Activated CD4-positive, alpha-beta T cell treated with anti-CD3 and anti-CD28 coated beads for 36 hours (primary cell): ENCODE data around the gene TOB1. TPM values are rescaled to one million over a fixed set of nuclear protein-coding genes. Genes with fewer than 3 reads are reported as not detected.

Experiments
- ATAC-seq: fragments of 200-7000 bp; cut with Tn5 transposase; one replicate; pipeline ENCODE4 v1.10.0; 2021; ENCODE audit warnings: mild to moderate bottlenecking, moderate library complexity
- CTCF ChIA-PET: fragments of 350-600 bp; sonication (Branson Sonifier 250); formaldehyde crosslinking; loops from one replicate; lab custom pipeline; 2021; ENCODE audit warnings: antibody characterized with exemption; lab: Charles Lee
- POLR2A ChIA-PET: fragments of 350-600 bp; sonication (Branson Sonifier 250); formaldehyde crosslinking; loops from one replicate; lab custom pipeline; 2021; ENCODE audit warnings: antibody characterized with exemption, inconsistent platforms; lab: Charles Lee
- DNase-seq: peaks from one replicate; pipeline ENCODE4 v3.0.0-alpha.2; 2020
- H3K27ac Mint-ChIP-seq: one replicate; pipeline ENCODE4 v1.8.0; 2021; ENCODE audit warnings: mixed read lengths
- H3K27me3 Mint-ChIP-seq: one replicate; pipeline ENCODE4 v1.8.0; 2021; ENCODE audit warnings: mixed read lengths
- H3K36me3 Mint-ChIP-seq: one replicate; pipeline ENCODE4 v1.8.0; 2021; ENCODE audit warnings: low read depth, mixed read lengths
- H3K4me1 Mint-ChIP-seq: one replicate; pipeline ENCODE4 v1.8.0; 2021; ENCODE audit warnings: mixed read lengths
- H3K4me3 Mint-ChIP-seq: one replicate; pipeline ENCODE4 v1.8.0; 2021; ENCODE audit warnings: mild to moderate bottlenecking, moderate library complexity, mixed read lengths
- H3K9me3 Mint-ChIP-seq: one replicate; pipeline ENCODE4 v1.8.0; 2021; ENCODE audit warnings: low read depth, mixed read lengths
- intact Hi-C, 2 experiments: fragments of 100-400 bp; cut with DNase I in 1 of 2; cut with micrococcal nuclease in 1 of 2; formaldehyde crosslinking; loops; one replicate each; pipeline versions ENCODE4 v1.14.2 to v1.15.1; 2022 to 2024; cut with DNase I, micrococcal nuclease
- total RNA-seq, 2 experiments: library from RNA; stranded (reverse); gene quantifications; one replicate each; pipeline ENCODE4 v1.2.3, GENCODE V29; 2021

TOB1 gene
- total RNA-seq, 2 experiments from 2014 or later = 31.3 to 43.0 TPM

DNA sequence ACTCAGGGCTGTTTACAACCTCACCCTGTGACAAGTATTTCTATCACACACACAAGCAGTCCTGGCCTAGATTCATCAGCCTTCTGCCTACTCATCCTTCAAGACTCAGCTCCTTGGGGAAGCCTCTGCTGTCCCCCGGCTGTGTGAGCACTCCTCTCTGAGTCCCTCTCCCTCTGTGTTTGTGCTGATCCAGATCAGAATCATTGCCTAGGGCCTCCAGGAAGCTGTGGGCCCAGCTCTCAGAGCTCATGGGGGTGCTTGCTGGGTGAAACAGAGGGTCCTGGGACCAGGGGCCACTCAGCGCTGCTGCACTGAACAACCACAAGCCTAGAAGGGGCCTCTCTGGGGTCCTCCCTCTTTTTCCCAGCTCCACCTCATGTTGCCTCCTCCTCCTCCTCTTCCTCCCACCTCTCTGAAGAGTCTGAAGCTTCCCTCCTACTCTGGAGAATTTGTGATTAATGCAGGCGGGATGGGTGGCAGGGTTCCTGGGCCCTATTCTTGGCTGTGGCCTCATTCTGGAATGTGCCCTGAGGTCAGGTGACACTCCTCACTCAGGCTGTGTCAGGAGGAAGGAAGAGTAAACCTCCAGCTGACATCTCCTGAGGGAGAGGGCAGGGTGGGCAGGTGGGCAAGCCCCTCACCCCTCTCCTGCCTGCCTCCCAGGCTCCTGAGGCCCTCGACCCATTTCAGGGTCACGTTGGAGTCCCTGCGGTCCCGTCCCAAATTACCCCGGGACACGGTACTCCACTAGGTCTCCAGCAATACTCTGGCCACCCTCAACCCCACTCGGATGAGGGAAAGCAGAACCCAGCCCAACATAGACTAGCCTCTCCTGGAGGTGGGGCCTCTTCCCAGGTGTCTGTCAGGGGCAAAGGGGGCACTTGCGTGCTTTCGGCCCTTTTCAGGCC is 20.7 kb downstream of the TOB1 start:
- Mint-ChIP-seq H3K36me3 (no peaks in the 10 kb centered on the region), H3K27ac (no peak overlapping the region), H3K9me3 (no peaks in the 10 kb centered on the region), H3K4me1 (no peaks in the 10 kb centered on the region), H3K4me3 (no peak overlapping the region), H3K27me3 (no peaks in the 10 kb centered on the region)
- CTCF ChIA-PET = no interaction called here
- ATAC-seq (no peak), DNase-seq (no peak)
- POLR2A ChIA-PET = no interaction called here
- intact Hi-C loops = no loop called here

DNA sequence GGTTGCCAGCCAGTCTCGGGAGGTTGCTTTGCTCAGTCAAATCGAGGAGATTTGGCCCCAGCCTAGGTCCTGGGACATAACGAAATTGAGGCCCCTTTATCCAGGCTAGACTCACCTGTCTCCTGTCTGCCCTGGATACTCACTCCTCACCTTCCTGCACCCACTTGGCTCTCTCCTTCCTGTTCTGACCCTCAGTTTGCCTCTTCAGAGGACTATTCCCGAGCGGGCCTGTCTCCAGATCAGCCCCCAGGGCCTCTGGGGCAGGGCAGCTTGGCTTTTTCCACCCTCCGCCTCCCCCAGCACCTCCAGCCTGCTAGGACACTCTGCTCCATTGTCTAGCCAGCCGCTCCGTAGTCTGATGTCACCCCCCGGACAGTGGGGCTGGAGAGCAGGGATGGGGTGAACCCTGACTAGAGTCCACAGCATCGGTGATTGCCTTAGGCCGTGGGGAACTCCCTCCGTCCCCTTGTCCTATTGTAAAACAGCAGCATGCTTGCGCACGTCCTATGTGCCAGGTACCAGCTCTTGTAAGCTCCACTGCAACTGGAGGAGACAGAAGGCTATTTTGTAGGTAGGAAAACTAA is 21.9 kb downstream of the TOB1 start:
- Mint-ChIP-seq H3K36me3 (no peaks in the 10 kb centered on the region), H3K4me3 (no peak overlapping the region), H3K27ac (no peak overlapping the region), H3K9me3 (no peaks in the 10 kb centered on the region), H3K27me3 (no peaks in the 10 kb centered on the region), H3K4me1 (no peaks in the 10 kb centered on the region)
- CTCF ChIA-PET = interaction anchor here (0.6 to 1.6 kb wide), 3 partner anchors 8 to 61 kb away, joined by 3 to 9 read pairs (median 5); no protein-coding TSS in a partner anchor
- POLR2A ChIA-PET = no interaction called here
- DNase-seq (no peak), ATAC-seq (no peak)
- intact Hi-C loops = loop anchor here in 1 of 2 experiments (5.0 kb wide), 1 partner anchor 297 kb away; the partner anchor contains the start of gene SPATA20

- H3K27ac Mint-ChIP-seq = no peak overlapping the region
- H3K9me3 Mint-ChIP-seq = no peaks in the 10 kb centered on the region
- no peaks in the 10 kb centered on the region for H3K36me3 Mint-ChIP-seq
- DNase-seq = no peak
- H3K27me3 Mint-ChIP-seq = no peaks in the 10 kb centered on the region
- CTCF ChIA-PET = interaction anchor here (1.3 to 2.8 kb wide), 4 partner anchors 9 to 61 kb away, joined by 3 to 32 read pairs (median 7); no protein-coding TSS in a partner anchor
- POLR2A ChIA-PET = no interaction called here
- no peaks in the 10 kb centered on the region for H3K4me1 Mint-ChIP-seq
- intact Hi-C loops = loop anchor here in 1 of 2 experiments (5.0 kb wide), 1 partner anchor 296 kb away; the partner anchor contains the start of gene SPATA20
- no peak overlapping the region for H3K4me3 Mint-ChIP-seq
- no peak for ATAC-seq
Observed at GRCh38 chr17:50843150-50843905, 22.8 kb downstream of the TOB1 start.

- no peaks in the 10 kb centered on the region for H3K4me1 Mint-ChIP-seq
- H3K36me3 Mint-ChIP-seq = no peaks in the 10 kb centered on the region
- no peak overlapping the region for H3K27ac Mint-ChIP-seq
- CTCF ChIA-PET = interaction anchor here (0.6 to 3.5 kb wide), 17 partner anchors 8 to 336 kb away, joined by 3 to 32 read pairs (median 3); no protein-coding TSS in a partner anchor
- no peaks in the 10 kb centered on the region for H3K9me3 Mint-ChIP-seq
- ATAC-seq (no peak), DNase-seq (no peak)
- no peaks in the 10 kb centered on the region for H3K27me3 Mint-ChIP-seq
- POLR2A ChIA-PET = no interaction called here
- intact Hi-C loops = loop anchor here (1.0 to 5.0 kb wide), 5 partner anchors 25 to 295 kb away; partner anchors contain the start of gene SPATA20 (in 2 of the 2)
- no peak overlapping the region for H3K4me3 Mint-ChIP-seq
Observed at GRCh38 chr17:50842506-50843149, 23.5 kb downstream of the TOB1 start.

DNA sequence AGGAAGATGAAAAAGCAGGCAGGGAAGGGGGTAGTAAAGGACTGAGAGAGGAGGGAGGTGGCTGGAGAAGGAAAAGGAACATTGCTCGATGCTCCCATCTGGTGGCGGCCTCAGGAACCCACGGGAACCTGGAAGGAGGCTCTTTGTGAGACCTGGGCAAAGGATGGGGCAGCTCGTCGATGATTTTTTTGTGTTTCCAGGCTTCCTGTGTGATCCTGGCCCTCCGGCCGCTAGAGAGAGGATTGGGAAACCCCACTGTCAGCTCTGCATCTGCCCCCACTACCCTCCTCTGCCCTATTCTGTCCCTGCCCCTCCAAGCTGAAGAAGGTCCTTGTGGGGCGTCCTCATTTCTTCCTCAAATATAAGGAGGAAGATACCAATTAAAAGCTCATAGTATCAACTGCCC is 24.2 kb downstream of the TOB1 start:
- no peak overlapping the region for H3K27ac Mint-ChIP-seq
- no peak overlapping the region for H3K4me3 Mint-ChIP-seq
- CTCF ChIA-PET = interaction anchor here (0.6 to 3.5 kb wide), 18 partner anchors 8 to 336 kb away, joined by 3 to 32 read pairs (median 3); no protein-coding TSS in a partner anchor
- ATAC-seq (peak; percentile 85), DNase-seq (peak; percentile 77)
- POLR2A ChIA-PET = no interaction called here
- intact Hi-C loops = loop anchor here (1.0 to 5.0 kb wide), 5 partner anchors 25 to 295 kb away; partner anchors contain the start of gene SPATA20 (in 2 of the 2)
- no peaks in the 10 kb centered on the region for H3K9me3 Mint-ChIP-seq
- H3K4me1 Mint-ChIP-seq = no peaks in the 10 kb centered on the region
- no peaks in the 10 kb centered on the region for H3K36me3 Mint-ChIP-seq
- no peaks in the 10 kb centered on the region for H3K27me3 Mint-ChIP-seq

GRCh38 chr17:50841277-50841948 is 24.7 kb downstream of the TOB1 start:
- Mint-ChIP-seq H3K27me3 (no peaks in the 10 kb centered on the region), H3K9me3 (no peaks in the 10 kb centered on the region), H3K4me3 (no peak overlapping the region), H3K4me1 (no peaks in the 10 kb centered on the region), H3K27ac (no peak overlapping the region), H3K36me3 (no peaks in the 10 kb centered on the region)
- CTCF ChIA-PET = interaction anchor here (0.7 to 3.5 kb wide), 14 partner anchors 9 to 335 kb away, joined by 3 to 32 read pairs (median 4); no protein-coding TSS in a partner anchor
- ATAC-seq = no peak
- POLR2A ChIA-PET = no interaction called here
- intact Hi-C loops = loop anchor here in 1 of 2 experiments (1.0 to 5.0 kb wide), 2 partner anchors 58 to 294 kb away; partner anchors contain the start of gene SPATA20
- DNase-seq = no peak

GRCh38 chr17:50840311-50840851 is 25.8 kb downstream of the TOB1 start:
- intact Hi-C loops = loop anchor here in 1 of 2 experiments (5.0 kb wide), 1 partner anchor 293 kb away; the partner anchor contains the start of gene SPATA20
- Mint-ChIP-seq H3K27me3 (peaks cover 2% of the 10 kb centered on the region), H3K4me3 (no peak overlapping the region), H3K27ac (no peak overlapping the region), H3K9me3 (no peaks in the 10 kb centered on the region), H3K4me1 (no peaks in the 10 kb centered on the region), H3K36me3 (no peaks in the 10 kb centered on the region)
- DNase-seq (no peak), ATAC-seq (no peak)
- ChIA-PET POLR2A (no interaction called here), CTCF (interaction anchor here (0.7 to 3.5 kb wide), 4 partner anchors 10 to 58 kb away, joined by 4 to 32 read pairs (median 12); no protein-coding TSS in a partner anchor)

DNA sequence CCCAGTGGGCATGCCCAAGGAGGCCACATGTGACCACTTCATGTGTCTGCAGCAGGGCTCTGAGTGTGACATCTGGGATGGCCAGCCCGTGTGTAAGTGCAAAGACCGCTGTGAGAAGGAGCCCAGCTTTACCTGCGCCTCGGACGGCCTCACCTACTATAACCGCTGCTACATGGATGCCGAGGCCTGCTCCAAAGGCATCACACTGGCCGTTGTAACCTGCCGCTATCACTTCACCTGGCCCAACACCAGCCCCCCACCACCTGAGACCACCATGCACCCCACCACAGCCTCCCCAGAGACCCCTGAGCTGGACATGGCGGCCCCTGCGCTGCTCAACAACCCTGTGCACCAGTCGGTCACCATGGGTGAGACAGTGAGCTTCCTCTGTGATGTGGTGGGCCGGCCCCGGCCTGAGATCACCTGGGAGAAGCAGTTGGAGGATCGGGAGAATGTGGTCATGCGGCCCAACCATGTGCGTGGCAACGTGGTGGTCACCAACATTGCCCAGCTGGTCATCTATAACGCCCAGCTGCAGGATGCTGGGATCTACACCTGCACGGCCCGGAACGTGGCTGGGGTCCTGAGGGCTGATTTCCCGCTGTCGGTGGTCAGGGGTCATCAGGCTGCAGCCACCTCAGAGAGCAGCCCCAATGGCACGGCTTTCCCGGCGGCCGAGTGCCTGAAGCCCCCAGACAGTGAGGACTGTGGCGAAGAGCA is 26.4 kb downstream of the TOB1 start:
- CTCF ChIA-PET = interaction anchor here (0.6 to 3.5 kb wide), 6 partner anchors 8 to 209 kb away, joined by 3 to 19 read pairs (median 5); no protein-coding TSS in a partner anchor
- no peaks in the 10 kb centered on the region for H3K36me3 Mint-ChIP-seq
- POLR2A ChIA-PET = no interaction called here
- intact Hi-C loops = loop anchor here in 1 of 2 experiments (5.0 kb wide), 1 partner anchor 292 kb away; the partner anchor contains the start of gene SPATA20
- ATAC-seq = no peak
- no peak overlapping the region for H3K27ac Mint-ChIP-seq
- DNase-seq = no peak
- no peak overlapping the region for H3K4me3 Mint-ChIP-seq
- H3K9me3 Mint-ChIP-seq = no peaks in the 10 kb centered on the region
- H3K4me1 Mint-ChIP-seq = no peaks in the 10 kb centered on the region
- H3K27me3 Mint-ChIP-seq = peaks cover 4% of the 10 kb centered on the region
